Spleen (tissue), 11 donors: ENCODE data around the gene C7orf57. TPM values are rescaled to one million over a fixed set of nuclear protein-coding genes. Genes with fewer than 3 reads are reported as not detected.

ENCODE experiments used
- DNase-seq: peaks from one replicate; pipeline ENCODE4 v3.0.0-alpha.2; 2020
- H3K27ac ChIP-seq, 8 donors: fragments of 200-600 bp; sonication (generic) in 7 of 8; 1 replicate in 4 of 8; 2 replicates in 4 of 8; pipeline versions ENCODE4 v1.5.0 to v1.8.0; 2016 to 2021; ENCODE audit warnings: inconsistent platforms in 4 of 8, mild to moderate bottlenecking in 4 of 8, moderate library complexity in 1 of 8
- H3K27me3 ChIP-seq, 7 donors: fragments of 200-600 bp; sonication (generic) in 6 of 7; replicated peaks in 1 of 7; 1 replicate in 4 of 7; 2 replicates in 3 of 7; pipeline versions ENCODE4 v1.5.0 to v1.8.0; 2016 to 2021; ENCODE audit warnings: inconsistent platforms in 3 of 7, mild to moderate bottlenecking in 1 of 7
- H3K36me3 ChIP-seq, 6 donors: fragments of 200-600 bp; sonication (generic) in 5 of 6; 1 replicate in 4 of 6; 2 replicates in 2 of 6; pipeline versions ENCODE4 v1.5.0 to v1.8.0; 2016 to 2021; ENCODE audit warnings: inconsistent platforms in 2 of 6
- H3K4me1 ChIP-seq, 6 donors: fragments of 200-600 bp; sonication (generic) in 5 of 6; 1 replicate in 3 of 6; 2 replicates in 3 of 6; pipeline versions ENCODE4 v1.5.0 to v1.8.0; 2016 to 2021; ENCODE audit warnings: inconsistent platforms in 3 of 6
- H3K4me3 ChIP-seq, 8 donors: fragments of 200-600 bp; sonication (generic) in 7 of 8; 1 replicate in 4 of 8; 2 replicates in 4 of 8; pipeline versions ENCODE4 v1.5.0 to v1.8.0; 2016 to 2021; ENCODE audit warnings: inconsistent platforms in 4 of 8, mild to moderate bottlenecking in 4 of 8, moderate library complexity in 2 of 8
- H3K9me3 ChIP-seq, 8 donors: fragments of 200-600 bp; sonication (generic) in 7 of 8; 1 replicate in 4 of 8; 2 replicates in 4 of 8; pipeline versions ENCODE4 v1.5.0 to v1.8.0; 2016 to 2021; ENCODE audit warnings: inconsistent platforms in 4 of 8
- CTCF ChIP-seq, 11 experiments: fragments of 200-600 bp in 7 of 11; fragments of 450-650 bp in 4 of 11; sonication (generic) in 4 of 11; IDR thresholded peaks in 8 of 11; conservative IDR thresholded peaks in 3 of 11; 1 replicate in 7 of 11; 2 replicates in 4 of 11; pipeline versions ENCODE4 v1.4.0 to v1.8.0; 2016 to 2021; ENCODE audit warnings: antibody characterized with exemption in 11 of 11, inconsistent platforms in 4 of 11, mild to moderate bottlenecking in 1 of 11
- POLR2A ChIP-seq, 3 donors: fragments of 450-650 bp; IDR thresholded peaks; one replicate each; pipeline ENCODE4 v1.5.1; 2017; ENCODE audit warnings: antibody characterized with exemption in 3 of 3, mild to moderate bottlenecking in 1 of 3
- POLR2AphosphoS5 ChIP-seq, 3 donors: sonication (generic); formaldehyde crosslinking; IDR thresholded peaks; one replicate each; pipeline ENCODE4 v1.5.1; 2017; ENCODE audit warnings: antibody characterized with exemption in 3 of 3
- WGBS, 5 donors: extraction: QIAGEN DNeasy Blood & Tissue Kit in 3 of 5; methylation state at CpG; one replicate each; pipeline versions ENCODE4 v1.1.5 to v1.1.7; 2013 to 2018; 5-methylcytosine and 5-hydroxymethylcytosine counted together
- intact Hi-C: fragments of 100-400 bp; cut with DNase I; formaldehyde crosslinking; loops from one replicate; pipeline ENCODE4 v1.15.0; 2023; ENCODE audit warnings: low total_unique reads
- polyA plus RNA-seq, 3 donors: library from polyadenylated mRNA; stranded (reverse); fragments of 200-250 nt; gene quantifications; one replicate each; pipeline ENCODE4 v1.2.1, GENCODE V29; 2013
- total RNA-seq, 7 donors: library from RNA; depleted of rRNA in 3 of 7; stranded (reverse); fragments of >200 nt in 3 of 7; fragmentation: NEBNext Ultra II Directional in 4 of 7; extraction: Animal tissue kit (Norgen Biotek cat#: 25700) in 4 of 7; gene quantifications; one replicate each; pipeline versions ENCODE4 v1.1.0 to v1.2.1, GENCODE V29; 2016 to 2021
- donor health status: healthy with polysubstance abuse.
- donor health status: DM: no; HTN: no; CAD: no; lungs with moderate emphysema.
- donor health status: DM: no; HTN: no; CAD: no.
- donor health status: Bipolar disorder and iron deficiency.
- donor health status: healthy.
- donor health status: DM: no; HTN: no; CAD: no.
- donor health status: DM: yes; HTN: yes; CAD: no.

C7orf57 gene
- total and polyA plus RNA-seq, 10 donors = 0.03 TPM; not detected in 9

GRCh38 chr7:48101968-48102367 lies 66.6 kb downstream of the C7orf57 start:
- WGBS, 5 donors = 90 to 98% (median 90%) methylated on average over 4 of the region's 4 CpGs

GRCh38 chr7:48102530-48102929 lies 67.2 kb downstream of the C7orf57 start:
- Histone ChIP-seq H3K27me3 (no peaks in the 10 kb centered on the region), H3K4me3 (no peak overlapping the region), H3K36me3 (peaks cover 3 to 100% (median 70%) of the 10 kb centered on the region in 6 donors), H3K4me1 (peaks cover 8 to 45% (median 23%) of the 10 kb centered on the region in 6 donors), H3K9me3 (no peaks in the 10 kb centered on the region), H3K27ac (no peak overlapping the region)
- no peak for DNase-seq
- no peak for TF ChIP-seq POLR2A (IDR thresholded peaks at IDR 0.05)
- no peak for TF ChIP-seq POLR2AphosphoS5 (IDR thresholded peaks at IDR 0.05)
- TF ChIP-seq CTCF (IDR thresholded peaks at IDR 0.05 in 8 of 11, conservative IDR thresholded peaks at IDR 0.05 in 3 of 11) = no peak
- WGBS, 5 donors = 94 to 97% (median 97%) methylated on average over 4 of the region's 4 CpGs
- intact Hi-C loops = no loop called here

More at GRCh38 chr7:48101968-48102367, 66.6 kb downstream of the C7orf57 start:
- Histone ChIP-seq H3K4me1 (peaks cover 14 to 51% (median 28%) of the 10 kb centered on the region in 6 donors), H3K27ac (peak overlapping the region in 1 of 8 donors; percentile 2), H3K9me3 (no peaks in the 10 kb centered on the region), H3K27me3 (no peaks in the 10 kb centered on the region), H3K36me3 (peaks cover 2 to 97% (median 64%) of the 10 kb centered on the region in 6 donors), H3K4me3 (no peak overlapping the region)
- no peak for DNase-seq
- no peak for TF ChIP-seq POLR2AphosphoS5 (IDR thresholded peaks at IDR 0.05)
- TF ChIP-seq CTCF (IDR thresholded peaks at IDR 0.05 in 8 of 11, conservative IDR thresholded peaks at IDR 0.05 in 3 of 11) = peak in 4 of 11 experiments; percentile 9 to 43 (median 20)
- intact Hi-C loops = no loop called here

GRCh38 chr7:48105045-48105444 lies 69.7 kb downstream of the C7orf57 start:
- 93 to 97% (median 94%) methylated on average over 5 of the region's 5 CpGs for WGBS, 5 donors
- Histone ChIP-seq H3K27ac (no peak overlapping the region), H3K9me3 (no peaks in the 10 kb centered on the region), H3K36me3 (peaks cover 7 to 99% (median 82%) of the 10 kb centered on the region in 6 donors), H3K4me1 (peaks cover 0 to 27% (median 6%) of the 10 kb centered on the region in 6 donors), H3K4me3 (no peak overlapping the region), H3K27me3 (no peaks in the 10 kb centered on the region)
- DNase-seq = no peak
- TF ChIP-seq POLR2A (IDR thresholded peaks at IDR 0.05) (no peak), POLR2AphosphoS5 (IDR thresholded peaks at IDR 0.05) (no peak), CTCF (IDR thresholded peaks at IDR 0.05 in 8 of 11, conservative IDR thresholded peaks at IDR 0.05 in 3 of 11) (no peak)
- intact Hi-C loops = no loop called here

GRCh38 chr7:48106906-48107659 lies 71.7 kb downstream of the C7orf57 start:
- TF ChIP-seq POLR2AphosphoS5 (IDR thresholded peaks at IDR 0.05) (peak; percentile 7 to 71 (median 24)), POLR2A (IDR thresholded peaks at IDR 0.05) (no peak)
- intact Hi-C loops = no loop called here
- no peaks in the 10 kb centered on the region for H3K27me3 ChIP-seq
- no peak overlapping the region for H3K4me3 ChIP-seq
- H3K27ac ChIP-seq = no peak overlapping the region
- peaks cover 0 to 16% (median 9%) of the 10 kb centered on the region in 6 donors for H3K4me1 ChIP-seq
- DNase-seq = peak; percentile 72
- H3K36me3 ChIP-seq = peaks cover 7 to 78% (median 71%) of the 10 kb centered on the region in 6 donors
- H3K9me3 ChIP-seq = no peaks in the 10 kb centered on the region
- 93 to 98% (median 95%) methylated on average over 22 to 29 of the region's 29 CpGs for WGBS, 5 donors
